HG03280 (cell line): Measurements from ENCODE around the gene PES1.
"Not testable (repeated sequence)": the region's sequence is repeated elsewhere in the genome, so short reads cannot be mapped to it uniquely, and the experiment has no call there.

ENCODE experiments used
- ATAC-seq: cut with Tn5 transposase; IDR thresholded peaks from one replicate; pipeline ENCODE4 v1.9.1; 2021; ENCODE audit warnings: mild to moderate bottlenecking, moderate library complexity; ENCODE audit not compliant: unreplicated experiment

Gene PES1

DNA sequence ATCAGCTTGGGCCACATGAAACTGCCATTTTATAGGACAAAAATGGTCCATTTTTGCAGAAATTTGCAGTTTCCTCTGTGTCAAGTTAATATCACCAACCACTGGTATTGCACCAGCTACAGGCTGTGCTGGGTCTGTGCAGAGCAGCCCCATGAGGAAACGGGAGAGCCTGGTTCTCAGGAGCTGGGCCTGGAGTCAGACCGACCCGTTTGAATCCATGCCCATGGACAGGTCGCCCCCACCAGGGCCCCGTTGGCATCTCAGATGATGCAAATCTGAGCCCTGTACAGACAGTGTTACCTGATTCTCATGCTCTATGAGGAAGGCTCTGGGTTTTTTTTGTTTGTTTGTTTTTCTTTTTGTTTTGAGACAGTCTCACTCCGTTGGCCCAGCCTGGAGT is 35.3 kb downstream of the PES1 start:
- ATAC-seq: no peak

DNA sequence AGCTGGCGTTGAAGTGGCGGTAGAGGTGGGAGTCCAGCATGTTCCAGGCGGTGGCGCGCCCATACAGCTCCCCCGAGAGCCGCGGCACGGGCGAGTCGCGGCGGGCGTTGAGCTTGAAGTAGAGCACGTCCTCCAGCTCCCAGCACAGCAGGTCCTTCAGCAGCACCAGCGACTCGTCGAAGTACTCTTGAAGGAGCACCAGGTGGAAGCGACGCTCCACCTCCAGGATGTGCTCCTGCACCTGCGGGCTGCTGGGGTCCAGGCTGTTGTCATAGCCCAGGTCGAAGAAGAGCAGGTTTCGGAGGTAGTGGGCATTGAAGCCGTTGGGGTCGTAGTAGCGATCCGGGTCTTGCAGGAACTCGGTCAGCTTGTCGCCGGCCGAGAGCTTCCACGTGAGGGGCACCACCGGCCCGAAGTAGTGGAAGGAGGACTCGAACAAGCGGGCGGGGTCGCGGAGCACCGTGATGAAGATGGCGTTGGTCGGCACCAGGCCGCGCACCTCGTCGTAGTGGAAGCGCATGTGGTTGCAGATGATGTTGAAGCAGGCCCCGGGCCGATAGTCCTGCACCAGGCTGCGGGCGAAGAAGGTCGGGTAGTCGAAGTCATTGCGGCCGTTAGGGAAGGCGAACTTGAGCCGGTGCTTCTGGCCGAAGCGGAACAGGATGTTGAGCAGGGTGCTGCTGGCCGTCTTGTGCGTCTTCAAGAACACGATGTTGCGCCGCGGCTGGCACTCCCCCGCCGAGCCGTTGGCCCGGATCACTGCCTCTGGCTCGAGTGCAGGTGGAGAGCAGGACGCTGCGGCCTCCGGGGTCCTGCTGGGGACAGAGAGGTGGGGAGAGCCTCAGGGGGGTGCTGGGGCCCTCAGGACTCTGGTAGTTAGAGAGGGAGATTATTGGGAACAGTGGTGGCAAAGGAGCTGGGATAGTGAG is 36.2 kb downstream of the PES1 start:
- ATAC-seq: no peak

DNA sequence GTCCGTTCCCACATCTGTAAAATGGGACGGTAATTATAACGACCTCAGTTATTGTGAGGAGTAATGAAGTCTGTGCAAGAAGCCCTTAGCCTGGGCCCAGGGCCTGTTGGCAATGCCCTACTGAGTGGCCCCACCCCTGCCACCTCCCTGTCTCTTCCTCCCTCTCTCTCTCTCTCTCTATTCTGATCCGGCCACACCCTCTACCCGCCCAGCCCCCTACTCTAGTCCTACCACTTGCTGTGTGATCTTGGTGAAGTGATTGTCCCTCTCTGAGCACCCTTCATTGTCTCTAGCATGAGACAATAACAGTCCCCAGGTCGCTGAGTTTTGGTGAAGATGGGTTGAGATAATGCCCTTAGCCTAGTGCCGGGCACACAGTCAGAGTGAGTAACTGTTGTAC is 37.7 kb downstream of the PES1 start:
- no peak for ATAC-seq

DNA sequence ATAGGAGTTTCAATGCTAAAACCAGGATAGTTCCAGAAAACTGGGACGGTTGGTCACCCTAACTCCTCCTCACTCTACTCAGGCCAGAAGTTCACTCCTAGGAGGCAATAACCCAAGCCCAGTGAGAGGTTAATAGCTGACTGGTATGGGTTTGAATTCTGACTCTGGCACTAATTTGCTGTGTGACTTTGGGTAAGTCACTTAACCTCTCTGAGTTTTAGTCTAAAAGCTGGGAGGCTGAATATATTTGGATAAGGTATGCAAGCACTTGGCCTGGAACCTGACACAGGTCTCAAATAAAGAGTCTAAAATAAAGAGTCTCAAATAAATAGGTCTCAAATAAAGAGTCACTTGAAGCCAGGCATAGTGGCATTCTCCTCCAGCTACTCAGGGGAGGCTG is 39.0 kb downstream of the PES1 start:
- no peak for ATAC-seq

DNA sequence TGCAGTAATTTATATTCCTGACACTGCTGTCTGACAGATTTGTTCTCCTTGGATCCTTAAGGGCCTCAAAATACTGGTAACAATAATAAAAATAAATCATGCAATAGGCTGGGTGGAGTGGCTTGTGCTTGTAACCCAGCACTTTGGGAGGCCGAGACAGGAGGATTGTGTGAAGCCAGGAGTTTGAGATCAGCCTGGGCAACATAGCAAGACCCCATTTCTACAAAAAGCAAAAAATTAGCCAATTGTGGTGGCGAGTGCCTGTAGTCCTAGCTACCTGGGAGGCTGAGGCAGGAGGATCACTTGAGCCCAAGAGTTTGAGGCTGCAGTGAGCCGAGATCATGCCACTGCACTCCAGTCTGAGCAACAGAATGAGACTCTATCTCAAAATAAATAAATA is 39.9 kb downstream of the PES1 start:
- ATAC-seq: not testable (repeated sequence)

DNA sequence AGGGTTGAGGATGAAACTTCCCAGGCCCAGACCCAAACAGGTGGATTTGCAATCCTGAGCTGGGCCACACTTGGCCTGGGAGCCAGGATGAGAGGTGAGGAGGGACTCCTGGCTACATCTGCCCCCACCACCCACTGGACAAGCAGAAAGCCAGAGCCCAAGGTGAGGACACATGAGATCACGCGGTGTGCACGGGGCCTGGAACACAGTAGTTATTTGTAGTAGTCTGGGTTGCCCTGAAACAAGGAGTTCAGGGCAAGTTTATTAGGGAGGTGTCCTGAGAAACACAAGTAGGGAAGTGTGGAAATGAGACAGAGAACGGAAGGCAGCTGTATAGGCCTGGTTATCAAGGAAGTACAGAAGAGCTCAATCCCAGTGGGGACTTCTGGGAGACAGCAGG is 44.5 kb downstream of the PES1 start:
- ATAC-seq: no peak

DNA sequence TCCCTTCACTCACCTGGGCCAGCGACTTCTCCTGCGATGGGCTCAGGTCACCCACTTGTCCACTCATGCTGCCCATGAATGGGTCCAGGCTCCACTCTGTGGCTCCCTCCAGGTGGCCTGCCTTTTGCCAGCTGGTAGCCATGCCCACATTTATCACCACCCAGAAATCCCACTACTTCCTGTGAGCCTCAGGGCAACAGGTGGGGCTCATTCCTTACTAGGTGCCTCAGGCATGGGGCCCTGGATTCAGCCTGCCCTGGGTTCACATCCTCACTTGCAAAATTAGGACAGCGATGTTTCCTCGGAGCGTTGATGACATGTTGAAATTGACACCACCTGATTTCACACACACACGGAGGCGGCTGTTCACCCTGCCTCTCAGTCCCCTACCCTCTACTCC is 45.1 kb downstream of the PES1 start, which contains the start of gene SEC14L6:
SEC14L6 (minus strand) TSS at position 126 of the 400 bp plus-strand sequence; CDS start at position 67, 59 bp downstream.
- no peak for ATAC-seq

DNA sequence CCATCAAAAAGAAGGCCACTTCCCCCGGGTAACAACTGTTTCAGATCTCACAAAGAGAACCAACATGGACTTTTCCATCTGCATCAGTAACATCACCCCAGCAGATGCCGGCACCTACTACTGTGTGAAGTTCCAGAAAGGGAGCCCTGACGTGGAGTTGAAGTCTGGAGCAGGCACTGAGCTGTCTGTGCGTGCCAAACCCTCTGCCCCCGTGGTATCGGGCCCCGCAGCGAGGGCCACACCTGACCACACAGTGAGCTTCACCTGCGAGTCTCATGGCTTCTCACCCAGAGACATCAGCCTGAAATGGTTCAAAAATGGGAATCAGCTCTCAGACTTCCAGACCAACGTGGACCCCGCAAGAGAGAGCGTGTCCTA is 48.9 kb downstream of the PES1 start:
- no peak for ATAC-seq

DNA sequence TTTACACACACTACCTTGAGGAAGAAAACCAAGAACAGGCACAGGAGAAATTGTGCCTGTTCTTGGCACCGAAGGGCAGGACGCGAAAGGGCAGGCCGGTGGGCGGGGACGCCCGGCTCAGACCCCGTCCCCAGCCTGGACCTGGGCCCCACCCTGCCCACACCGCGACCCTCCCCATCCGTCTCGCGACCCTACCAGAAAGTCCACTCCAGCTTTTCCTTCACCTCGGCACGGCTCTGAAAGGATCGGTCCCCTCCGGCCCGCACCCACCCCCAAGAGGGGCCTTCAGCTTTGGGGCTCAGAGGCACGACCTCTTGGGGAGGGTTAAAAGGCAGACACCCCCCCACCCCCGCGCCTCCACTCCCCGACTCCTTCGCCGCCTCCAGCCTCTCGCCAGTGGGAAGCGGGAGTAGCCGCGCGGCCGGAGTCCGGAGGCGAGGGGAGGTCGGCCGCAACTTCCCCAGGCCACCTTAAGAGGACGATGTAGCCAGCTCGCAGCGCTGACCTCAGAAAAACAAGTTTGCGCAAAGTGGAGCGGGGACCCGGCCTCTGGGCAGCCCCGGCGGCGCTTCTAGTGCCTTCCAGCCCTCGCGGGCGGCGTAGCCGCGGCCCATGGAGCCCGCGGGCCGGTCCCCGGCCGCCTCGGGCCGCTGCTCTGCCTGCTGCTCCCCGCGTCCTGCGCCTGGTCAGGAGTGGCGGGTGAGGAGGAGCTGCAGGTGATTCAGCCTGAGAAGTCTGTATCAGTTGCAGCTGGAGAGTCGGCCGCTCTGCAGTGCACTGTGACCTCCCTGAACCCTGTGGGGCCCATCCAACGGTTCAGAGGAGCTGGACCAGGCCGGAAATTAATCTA is 49.5 kb downstream of the PES1 start:
- ATAC-seq: no peak

DNA sequence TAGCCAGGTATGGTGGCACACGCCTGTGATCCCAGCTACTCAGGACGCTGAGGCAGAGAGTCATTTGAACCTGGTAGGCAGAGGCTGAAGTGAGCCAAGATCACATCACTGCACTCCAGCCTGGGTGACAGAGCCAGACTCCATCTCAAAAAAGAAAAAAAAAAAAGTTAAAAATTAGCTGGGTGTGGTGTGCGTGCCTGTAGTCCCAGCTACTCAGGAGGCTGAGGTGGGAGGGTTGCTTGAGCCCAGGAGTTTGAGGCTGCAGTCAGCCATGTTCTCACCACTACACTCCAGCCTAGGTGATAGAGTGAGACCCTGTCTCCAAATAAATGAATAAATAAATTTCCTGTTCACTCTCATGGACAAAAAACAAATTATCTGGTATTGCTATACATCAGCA is 50.2 kb downstream of the PES1 start:
- not testable (repeated sequence) for ATAC-seq

DNA sequence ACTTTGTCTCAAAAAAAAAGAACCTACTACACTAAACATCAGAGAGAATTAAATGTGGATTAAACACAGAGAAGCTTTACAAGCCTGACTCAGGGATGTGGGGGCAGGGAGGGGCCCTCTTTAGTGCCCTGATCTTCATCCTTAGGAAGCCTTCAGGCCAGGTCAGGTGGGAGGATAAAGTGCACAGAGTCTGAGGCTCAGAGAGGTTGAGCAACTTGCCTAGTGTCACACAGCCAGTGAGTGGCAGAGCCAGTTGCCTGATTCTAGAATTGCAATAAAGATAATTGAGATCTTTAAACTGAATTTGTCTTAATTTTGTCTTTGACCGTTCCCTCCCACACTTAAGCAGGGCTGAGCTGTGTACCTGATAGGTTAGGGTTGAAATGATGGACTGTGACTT is 52.3 kb downstream of the PES1 start:
- ATAC-seq: no peak

DNA sequence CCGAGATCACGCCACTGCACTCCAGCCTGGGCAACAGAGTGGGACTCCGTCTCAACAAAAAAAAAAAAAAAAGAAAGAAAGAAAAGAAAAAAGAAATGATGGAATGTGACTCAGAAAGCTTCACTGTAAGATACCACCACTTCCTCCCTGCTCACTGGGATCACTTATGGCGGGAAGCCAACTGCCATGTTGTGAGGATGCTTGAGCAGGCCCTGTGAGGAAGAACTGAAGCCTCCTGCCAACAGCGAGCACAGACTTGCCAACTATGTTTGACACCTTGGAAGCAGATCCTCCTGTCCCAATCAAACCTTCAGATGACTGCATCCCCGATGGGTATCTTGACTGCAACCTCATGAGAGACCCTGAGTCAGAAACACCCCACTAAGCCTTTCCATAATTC is 53.4 kb downstream of the PES1 start:
- ATAC-seq: no peak

DNA sequence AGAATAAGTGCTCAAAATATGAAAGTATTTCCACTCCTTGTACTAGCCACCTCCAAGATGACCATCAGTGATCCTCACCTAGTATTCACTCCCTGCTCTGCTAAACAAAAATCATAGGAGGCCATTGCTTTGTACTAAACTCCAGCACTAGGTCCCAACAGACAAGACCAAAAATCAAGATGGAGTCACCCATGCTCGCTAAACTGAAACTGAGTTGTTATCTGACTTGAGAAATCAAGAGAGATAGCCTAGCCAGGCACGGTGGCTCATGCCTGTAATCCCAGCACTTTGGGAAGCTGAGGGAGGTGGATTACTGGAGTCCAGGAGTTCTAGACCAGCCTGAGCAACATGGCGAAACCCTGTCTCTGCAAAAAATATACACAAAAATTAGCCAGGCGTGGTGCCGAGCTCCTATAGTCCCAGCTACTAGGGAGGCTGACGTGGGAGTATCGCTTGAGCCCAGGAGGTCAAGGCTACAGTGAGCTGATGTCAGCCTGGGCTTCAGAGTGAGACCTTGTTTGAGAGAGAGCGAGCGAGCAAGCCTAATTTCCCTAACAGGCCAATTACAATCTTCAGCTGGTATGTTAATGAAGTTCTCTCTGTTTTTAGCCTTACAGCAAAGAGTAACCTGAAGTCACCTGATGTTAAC is 54.5 kb downstream of the PES1 start:
- no peak for ATAC-seq

DNA sequence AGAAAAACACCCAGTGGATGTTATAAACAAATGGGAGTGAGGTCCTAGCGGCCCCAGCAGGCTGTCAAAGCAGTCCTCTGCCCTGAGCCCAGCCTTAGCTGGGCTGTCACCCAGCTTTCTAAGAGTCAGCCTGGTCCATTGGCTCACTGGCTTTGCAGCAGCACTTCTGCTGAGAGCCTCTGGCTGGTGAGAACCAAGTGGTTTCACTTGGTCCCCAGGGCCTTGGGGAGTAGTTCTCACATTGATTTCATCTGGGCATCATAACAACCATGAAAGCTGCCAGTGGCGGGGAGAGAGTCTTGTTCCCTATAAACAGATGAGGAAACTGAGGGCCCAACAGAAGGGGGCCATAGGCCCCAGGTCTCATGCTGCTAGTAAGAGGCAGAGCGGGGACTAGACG is 56.5 kb downstream of the PES1 start:
- ATAC-seq: no peak

DNA sequence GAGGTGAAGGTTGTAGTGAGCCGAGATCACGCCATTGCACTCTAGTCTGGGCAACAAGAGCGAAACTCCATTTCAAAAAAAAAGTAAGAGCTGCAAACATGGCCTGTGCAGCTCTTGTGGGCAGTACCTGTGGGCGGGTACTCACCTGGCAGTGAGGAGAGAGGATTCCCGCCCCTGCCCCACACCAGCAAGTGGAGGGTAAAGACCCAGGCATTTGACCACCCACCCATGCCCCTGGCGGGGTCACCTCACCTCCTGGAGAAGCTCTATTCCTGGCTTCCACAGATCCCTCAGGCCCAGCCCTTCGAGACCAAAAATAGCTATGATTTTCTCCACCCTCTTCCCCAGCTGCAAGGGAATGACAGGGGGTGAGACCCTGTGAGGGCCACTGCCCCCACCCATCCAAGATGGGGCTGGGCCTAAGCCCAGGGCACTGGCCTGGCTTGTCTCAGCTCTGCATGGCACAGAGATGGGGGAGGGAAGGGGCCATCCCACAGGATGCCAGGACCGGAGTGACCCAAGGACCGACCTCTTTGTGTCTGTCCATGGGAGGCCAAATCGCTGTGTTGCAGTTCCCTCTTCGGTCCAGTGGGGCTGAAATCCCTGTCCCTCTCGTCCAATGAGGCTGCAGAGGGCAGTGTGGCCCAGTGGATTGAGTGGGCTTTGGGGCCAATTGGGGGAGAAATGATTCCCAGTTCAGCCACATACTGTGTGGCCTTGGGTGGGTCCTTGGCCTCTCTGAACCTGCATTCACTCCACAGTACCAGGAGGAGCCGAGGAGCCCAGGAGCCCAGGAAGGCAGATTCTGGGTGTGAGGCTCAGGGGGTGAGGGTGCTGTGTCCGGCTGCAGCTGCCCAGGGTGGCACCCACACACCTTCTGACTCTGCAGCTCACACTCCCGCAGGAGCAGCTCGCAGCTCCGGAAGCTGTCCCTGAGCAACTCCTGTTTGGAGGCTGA is 59.8 kb downstream of the PES1 start:
- no peak for ATAC-seq

DNA sequence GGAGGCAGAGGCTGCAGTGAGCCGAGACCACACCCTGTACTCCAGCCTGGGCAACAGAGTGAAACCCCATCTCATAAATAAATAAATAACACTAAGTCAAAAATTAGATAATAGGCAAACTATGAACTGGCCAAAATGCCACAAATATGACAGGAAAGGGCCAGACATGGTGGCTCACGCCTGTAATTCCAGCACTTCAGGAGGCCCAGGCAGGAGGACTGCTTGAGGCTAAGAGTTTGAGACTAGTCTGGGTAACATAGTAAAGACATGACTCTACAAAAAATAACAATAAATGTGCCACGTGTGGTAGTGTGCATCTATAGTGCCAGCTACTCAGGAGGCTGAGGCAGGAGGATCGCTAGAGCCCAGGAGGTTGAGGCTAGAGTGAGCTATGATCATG is 65.1 kb downstream of the PES1 start:
- no peak for ATAC-seq
